OCI-M1 (cell line): ENCODE measurements around the gene GANAB.
"Not testable (repeated sequence)": the region's sequence is repeated elsewhere in the genome, so short reads cannot be mapped to it uniquely, and the experiment has no call there.

ENCODE experiments used
- DNase-seq: peaks from one replicate; lab custom pipeline; 2025; lab: John Stamatoyannopoulos, UW

GANAB gene

DNA sequence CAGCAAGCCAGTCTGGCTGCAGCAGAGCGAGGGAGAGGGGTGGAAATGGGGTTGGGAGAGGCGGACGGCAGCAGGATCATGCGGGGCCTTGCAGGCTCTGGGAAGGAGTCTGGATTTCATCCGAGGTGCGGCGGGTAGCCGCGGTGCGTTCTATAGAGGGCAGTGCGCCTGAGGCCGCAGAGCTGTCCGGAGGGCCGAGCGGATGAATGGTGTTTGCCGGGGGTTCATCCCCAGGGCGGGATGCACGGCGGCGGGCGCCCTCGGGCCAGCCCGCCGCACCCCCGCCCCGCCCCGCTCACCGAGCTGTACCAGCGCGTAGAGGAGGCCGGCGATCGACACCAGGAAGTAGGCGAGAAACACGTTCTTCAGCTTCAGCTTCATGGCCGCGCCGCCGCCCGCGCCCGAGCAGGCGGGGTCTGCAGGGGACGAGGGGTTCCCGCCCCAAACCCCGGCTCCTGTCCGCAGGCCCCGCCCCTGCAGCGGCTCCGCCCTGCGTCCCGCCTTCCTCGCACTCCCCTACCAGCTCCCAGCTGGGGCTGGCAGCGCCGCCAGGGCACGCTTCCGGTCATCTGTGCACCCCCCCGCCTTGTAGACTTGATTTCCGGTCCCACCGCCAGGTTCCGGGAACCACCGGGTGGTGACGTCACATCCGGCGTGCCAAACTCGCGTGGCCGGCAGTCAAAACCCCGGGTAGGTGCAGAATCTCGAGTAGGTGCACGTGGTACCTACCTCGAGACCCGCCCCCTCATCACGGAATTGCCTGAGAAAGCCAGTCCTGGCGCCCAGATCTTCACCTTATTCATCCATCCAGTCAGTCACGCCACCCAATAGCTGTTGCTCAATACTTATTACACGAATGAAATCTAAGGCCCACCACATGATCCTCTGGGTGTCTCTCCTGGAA, 24.6 kb downstream of the GANAB start, which contains the start of gene B3GAT3:
TSS of gene B3GAT3 (minus strand) at position 420 of the 904 bp plus-strand sequence. CDS start at position 381, 39 bp downstream.
- DNase-seq, result peak; percentile 99

DNA sequence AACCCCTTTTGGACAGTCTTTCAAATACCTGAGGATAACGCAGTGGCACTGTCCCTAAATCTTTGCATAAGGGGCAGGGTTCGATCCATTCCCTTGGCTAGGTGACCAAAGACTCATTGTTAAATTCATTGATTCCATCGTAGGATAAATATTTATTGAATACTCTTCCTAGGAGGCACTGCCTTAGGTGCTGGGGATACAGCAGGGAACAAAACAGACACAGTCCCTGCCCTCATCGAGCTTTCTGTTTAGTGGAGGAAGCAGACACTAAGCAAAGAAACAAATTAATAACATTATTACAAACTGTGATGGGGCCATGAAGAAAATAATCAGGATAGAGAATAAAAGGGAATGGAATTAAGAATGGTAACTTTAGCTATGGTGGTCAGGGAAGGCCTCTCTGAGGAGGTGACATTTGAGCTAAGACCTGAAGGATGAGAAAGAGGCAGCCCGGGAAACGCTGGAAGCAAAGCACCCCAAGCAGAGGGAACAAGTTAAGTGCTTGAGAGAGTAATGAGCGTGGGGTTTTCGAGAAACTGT, 25.3 kb downstream of the GANAB start:
- no peak for DNase-seq

DNA sequence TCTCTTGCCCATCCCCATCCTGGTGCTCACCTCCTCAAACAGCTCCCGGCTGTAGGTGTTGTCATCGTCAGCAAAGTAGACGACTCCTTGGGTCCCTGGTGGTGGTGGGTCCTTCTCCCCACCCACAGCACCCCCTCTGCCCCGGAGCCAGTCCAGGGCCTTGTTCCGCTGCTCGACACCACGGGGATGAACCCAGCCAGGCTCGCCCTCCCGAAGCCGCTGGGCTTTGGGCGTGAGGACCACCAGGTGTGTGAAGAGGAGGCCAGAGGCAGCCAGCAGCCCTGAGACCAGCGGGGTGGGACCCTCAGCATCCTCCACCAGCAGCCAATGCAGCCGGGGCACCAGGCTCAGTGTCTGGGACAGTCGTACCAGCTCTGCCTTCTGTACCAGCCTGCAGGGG, 29.5 kb downstream of the GANAB start:
- not testable (repeated sequence) for DNase-seq

DNA sequence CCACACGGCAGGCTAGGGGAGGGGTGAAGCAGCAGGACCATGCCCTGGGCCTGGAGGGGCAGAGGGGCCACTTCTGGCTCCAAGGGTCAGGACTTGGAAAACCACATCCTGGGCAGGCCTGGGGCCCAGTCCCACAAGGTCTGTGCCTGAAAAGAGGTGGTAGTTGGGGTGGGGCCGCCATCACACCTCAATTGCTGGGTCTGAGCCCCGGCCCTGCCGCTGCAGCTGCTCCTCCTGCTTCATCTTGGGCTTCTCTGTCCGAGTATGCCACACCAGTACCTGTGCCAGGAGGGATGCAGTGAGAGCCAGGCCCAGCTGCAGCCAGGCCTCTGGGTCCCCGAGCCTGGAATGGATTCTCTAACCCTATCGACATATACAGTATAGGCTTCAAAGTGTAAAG, 30.9 kb downstream of the GANAB start:
- no peak for DNase-seq

DNA sequence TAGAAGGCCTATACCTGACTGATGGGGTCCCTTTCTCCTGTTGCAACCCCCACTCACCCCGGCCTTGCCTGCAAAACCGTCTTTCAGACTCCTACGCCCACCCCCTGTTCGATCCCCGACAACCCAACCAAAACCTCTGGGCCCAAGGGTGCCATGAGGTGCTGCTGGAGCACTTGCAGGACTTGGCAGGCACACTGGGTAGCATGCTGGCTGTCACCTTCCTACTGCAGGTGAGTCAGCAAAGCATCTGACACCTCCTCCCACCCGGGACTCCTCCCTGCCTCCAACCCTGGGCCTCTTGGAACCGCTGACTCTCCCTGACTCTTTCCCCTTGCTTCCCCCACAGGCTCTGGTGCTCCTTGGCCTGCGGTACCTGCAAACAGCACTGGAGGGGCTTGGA, 32.1 kb downstream of the GANAB start:
- no peak for DNase-seq

DNA sequence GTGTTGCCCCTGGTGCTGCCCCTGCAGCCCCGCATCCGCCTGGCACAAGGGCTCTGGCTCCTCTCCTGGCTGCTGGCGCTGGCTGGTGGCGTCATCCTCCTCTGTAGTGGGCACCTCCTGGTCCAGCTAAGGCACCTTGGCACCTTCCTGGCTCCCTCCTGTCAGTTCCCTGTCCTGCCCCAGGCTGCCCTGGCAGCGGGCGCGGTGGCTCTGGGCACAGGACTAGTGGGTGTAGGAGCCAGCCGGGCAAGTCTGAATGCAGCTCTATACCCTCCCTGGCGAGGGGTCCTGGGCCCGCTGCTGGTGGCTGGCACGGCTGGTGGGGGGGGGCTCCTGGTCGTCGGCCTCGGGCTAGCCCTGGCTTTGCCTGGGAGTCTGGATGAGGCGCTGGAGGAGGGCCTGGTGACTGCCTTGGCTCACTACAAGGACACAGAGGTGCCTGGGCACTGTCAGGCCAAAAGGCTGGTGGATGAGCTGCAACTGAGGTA, 33.1 kb downstream of the GANAB start:
- no peak for DNase-seq

DNA sequence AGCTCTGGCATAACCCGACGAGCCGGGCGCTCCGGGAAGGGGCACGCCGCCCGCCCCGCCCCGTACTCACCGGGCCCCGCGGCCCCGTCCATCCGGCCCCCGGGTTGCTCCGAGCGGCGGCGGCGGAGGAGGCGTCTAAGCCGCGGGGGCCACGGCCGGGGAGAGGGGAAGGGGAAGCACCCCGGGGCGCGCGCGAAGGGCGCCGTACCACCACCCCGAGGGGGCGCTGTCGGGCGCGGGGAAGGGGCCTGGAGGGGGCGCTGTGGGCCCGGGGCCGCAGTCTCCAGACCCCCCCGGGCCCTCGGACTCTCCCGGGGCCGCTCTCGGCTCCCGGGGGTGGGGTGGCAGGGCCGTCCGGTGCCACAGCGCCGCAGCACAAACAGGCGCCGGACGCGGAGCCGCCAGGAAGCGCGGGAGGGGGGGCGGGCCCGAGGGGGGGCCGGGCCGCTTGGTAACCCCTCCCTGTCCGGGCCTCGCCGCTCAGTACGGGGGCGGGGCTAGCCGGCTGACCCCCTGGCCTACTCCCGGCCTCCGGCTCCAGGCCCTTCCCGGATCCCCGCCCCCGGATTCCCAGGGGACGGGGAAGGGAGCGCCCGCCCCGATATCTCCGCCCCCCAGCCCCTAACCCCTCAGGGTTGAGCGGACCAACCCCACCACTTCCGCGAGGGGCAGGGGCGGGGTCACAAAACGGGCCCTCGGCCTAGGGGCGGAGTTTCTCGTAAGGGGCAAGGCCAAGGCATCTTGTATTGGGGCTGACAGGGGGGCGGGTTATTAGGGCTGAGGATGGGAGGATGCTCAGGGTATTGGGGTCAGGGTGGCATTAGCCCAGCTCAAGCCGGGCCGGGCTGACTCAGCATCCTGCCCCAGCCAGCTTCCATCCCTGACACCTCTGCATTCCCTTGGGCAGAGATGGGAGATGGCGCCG, 33.8 kb downstream of the GANAB start, which contains the start of the genes EML3 and ROM1:
TSS of gene EML3 (minus strand) at position 410 of the 925 bp plus-strand sequence. CDS start at position 92, 318 bp downstream.
TSS of gene ROM1 (plus strand) at position 892 of the 925 bp plus-strand sequence. CDS start at position 917, 25 bp downstream.
- DNase-seq, result peak; percentile 89

DNA sequence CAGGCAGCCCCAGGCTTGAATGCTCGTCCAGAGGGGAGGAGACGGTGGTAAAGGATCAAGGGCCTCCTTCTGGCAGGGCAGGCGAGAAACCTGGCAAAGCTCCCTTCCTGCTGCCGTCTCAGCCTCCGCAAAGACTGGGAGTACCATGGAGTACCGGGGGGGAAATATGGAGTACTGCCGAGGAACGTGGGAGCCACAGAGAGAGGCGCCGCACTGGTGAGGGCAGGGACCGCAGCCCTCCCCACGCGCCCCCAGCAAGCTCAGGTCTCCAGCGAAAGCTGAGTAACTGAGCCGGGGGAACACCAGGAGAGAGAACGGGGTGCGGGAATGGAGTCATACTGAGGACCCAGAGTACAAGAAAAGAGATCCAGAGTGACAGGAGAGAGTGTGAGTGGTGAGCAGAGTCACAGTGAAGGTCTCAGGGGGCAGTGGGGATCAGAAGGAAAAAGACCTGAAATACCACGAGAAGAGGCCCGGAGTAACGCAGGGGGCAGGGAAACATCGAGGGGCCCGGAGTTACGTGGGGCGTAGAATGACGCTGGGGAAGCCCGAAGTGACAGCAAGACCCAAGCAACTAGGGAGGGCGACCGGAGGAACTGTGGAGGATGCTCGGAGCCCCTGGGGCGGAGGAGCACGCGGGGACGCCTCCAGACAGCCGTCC, 34.6 kb downstream of the GANAB start:
- peak; percentile 71 for DNase-seq

DNA sequence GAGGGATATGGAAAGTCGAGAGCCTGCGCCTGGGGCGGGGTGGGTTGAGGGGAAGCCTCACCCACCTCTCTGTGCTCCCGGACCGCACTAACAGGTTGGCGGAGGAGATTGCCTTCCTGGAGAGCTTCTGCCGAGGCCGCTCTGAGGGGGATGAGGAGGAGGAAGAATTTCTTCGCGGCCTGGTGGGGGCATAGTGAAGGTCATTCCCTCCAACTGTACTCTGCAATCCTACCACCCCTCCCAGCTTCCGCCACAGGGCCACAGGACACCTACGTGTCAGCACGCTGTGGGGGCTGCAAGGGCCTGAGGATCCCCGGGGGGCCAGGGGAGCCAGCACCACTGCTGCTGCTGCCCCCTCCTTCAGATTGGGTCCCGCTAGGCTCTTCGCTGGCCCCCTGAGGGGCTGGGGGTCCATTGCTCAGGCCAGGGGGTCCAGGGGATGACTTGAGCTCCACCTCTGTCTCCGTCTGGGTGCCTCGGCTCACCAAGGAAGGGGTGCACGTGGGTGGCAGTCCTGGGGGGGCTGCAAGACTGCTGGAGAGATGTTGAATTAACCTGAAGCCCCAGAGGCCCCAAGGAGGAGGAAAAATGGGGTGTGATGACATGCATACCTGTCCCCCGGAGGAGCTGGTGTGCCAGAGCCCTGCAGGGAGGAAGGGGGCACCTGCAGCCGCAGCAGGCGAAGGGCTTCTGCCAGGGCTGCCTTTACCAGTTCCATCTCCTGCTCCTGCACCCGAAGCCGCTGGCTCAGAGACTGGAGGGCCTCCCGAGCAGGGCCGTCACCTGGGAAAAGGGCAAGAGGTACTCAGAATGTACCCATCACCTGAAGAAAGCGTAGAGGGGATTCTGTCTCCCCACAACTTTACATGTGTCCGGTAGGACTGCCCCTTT, 35.4 kb downstream of the GANAB start:
- DNase-seq, result no peak

DNA sequence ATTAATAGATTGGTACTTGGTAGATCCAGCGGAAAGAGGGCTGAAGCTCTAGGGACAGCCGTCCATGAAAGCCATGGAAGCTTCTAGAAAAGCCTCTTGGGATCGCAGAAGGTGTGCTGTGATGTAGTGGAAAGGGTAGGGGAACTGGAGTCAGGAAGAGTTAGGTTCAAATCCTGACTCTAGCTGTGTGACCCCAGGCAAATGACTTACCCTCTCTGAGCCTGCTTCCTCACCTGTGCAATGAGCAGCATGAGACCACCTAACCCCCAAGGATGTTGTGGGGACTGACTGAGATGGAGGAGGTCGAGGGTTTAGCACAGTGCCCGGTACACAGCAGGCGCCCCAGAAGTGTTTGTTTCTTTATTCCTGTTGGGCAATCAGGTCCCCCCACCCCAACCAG, 36.0 kb downstream of the GANAB start:
- no peak for DNase-seq

DNA sequence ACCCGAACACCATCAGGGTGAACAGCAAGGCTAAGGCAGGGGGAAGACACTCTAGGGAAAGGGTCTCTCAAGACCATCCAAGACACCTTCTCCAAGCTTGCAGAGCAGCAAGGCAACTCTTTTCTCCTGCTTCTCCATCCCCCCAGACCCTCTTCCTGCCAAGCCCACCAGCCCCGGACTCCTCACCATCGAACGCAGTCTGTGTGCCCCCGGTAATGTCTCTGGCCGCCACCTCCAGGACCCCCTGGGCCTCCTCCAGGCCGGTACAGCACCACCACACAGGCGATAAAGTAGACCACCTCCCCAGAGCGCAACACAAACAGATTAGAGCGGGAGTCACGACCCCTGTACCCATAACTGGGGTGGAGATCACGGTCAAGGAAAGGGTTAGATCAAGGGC, 37.6 kb downstream of the GANAB start:
- no peak for DNase-seq

DNA sequence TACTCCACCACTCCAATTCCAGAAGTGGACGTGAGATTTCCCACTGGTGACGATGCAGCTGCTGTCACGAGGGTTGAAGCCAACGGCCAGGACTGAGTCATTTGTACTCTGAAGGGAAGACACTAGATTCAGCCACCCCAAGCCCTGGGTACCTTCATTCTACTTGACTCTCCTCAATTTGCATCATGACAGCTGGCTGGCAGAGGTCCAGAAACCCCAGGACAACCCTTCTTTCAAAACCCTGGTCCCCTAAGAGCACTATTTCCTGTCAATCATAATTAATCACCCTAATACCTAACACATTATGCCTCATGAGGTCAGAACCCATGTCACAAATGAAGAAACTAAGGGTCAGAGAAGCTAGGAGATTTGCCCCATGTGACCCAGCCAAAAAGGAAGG, 38.7 kb downstream of the GANAB start:
- DNase-seq, result no peak

DNA sequence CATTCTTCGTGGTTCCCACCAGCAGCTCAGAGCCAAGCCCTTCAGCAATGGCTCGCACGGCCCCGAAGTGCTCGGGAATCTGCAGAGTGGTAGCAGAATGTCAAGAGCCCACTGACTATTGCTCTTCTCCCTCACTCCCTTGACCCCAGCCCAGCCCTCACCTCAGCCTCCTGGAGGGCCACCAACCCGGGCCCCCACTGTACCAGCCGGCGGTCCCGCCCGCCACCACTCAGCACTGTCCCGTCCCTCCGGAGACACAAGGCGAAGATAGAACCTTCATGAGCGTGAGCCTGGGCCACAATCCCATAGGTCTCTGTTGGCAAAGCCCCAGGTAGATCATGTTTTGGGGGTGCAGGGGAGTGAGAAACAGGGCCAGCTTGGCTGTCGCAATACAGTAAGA, 40.5 kb downstream of the GANAB start:
- no peak for DNase-seq

DNA sequence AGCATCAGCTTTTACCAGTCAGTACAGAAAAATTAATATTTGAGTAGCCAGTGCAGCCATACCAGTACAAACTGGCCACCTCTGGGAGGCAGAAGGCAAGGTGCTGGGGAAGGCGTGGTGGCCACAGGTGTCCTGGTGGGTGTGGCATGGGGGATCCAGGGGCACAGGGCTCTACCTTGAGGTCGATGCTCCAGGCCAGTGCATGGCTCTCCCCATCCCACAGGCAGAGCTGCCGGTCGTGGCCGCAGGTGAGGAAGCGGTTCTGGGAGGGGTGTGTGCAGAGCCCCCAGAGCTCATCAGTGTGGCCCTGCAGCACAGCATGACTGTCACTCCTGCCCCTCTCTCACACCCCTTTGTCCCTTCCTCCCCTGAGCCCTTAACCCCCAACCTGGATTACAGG, 40.9 kb downstream of the GANAB start:
- DNase-seq, result no peak

DNA sequence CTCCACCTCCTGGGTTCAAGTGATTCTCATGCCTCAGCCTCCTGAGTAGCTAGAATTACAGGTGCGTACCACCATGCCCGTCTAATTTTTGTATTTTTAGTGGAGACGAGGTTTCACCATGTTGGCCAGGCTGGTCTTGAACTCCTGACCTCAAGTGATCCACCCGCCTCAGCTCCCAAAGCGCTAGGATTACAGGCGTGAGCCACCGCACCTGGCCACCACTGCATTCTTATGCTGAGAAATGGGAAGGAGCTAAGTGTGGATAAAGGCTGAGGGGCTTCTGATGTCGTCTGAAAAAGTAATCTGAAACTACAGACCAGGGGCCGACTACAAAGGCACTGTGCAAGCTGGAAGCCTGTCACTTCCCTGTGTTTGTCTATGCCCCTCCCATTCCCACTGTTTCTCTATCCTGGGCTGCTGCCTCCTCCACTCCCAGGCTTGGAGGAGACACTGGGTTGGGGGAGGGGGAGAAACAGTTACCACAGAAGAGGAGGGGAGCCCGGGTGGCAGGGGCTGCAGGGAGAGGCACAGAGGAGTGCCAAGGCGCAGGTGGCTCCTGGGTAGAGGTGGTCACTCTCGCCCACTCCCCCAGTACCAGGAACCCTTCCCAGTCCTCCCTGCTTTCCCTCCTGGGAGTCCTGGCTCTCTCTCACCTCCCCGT, 41.8 kb downstream of the GANAB start:
- no peak for DNase-seq

DNA sequence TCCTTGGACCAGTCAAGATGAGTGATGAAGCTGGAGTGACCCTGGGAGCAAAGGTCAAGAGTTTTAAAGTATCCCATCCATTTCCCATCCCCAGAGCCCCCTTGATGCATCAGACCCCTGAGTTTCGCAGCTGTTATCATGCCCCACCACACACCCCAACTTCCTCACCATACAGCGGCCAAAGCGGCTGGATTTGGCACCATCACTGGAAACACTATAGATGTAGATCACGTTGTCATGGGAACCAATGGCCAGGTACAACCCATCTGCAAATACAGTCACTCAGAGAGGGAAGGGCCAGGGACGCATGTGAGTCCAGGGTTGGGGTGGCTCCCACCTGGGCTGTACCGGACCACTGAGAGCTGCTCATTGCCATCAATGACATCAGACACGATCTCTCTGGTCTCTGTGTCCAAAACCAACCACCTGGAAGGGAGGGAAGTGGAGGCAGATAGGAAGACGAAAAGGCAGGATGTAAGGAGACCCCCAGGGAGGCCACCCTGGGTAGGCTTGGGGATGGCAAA, 42.6 kb downstream of the GANAB start:
- no peak for DNase-seq

DNA sequence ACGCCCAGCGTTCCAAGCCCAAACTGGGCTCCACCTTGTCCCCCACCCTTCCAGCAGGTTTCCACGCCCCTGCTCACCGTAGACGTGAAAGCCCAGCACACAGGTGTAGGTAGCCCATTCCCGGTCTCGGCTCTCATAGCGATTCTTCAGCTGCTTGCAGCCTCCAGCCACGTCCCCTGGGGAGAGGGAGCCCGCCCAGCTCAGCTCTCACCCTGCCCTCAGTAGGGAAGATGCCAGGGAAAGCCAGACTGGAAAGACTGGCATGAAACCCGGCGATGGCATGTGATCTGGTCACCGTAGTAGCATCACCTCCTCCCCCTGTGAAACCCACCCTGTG, 43.4 kb downstream of the GANAB start:
- DNase-seq, result no peak

DNA sequence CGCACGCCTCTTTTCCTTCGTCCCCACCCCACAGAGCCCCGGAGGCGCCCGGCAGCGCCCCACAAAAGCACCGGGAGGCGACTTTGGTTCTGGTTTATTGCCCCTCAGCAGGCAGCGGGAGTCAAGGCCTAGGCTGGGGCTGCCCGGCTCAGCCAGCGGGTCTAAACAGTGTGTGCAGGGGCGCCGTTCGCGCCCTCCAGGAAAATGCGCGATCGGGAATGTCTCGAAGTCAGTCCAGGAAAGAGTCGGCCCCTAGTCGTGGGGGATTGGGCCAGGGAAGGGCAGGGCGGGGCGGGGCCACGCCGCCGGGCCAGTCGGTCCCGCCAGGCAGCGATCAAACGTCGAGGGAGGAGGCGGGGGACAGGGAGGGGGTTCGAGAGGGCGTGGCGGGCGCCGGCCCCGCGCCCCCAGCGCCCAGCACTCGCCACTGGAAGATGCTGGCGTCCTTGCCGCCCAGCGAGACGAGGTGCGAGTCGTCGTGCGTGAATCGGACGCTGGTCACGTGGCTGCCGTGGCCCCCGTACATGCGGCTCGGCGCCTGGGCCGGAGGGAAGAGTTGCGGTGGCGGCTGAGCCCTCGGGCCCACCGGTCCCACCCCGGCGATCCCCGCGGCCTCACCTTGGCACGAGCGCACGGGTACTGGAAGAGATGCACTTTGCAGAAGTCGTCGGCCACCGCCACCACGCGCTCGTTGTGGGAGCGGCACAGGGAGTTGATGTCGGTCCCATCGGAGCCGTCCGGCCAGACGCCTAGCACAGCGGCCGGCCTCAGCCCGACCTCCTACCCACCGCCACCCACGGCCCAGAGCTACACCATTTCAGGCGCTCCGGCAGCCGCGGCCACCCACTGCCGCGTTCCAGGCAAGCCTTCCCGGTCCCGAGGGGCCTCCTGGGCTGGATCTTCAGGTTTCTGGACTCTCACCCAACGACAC, 44.0 kb downstream of the GANAB start:
- DNase-seq, result peak; percentile 79
